Upper lobe of left lung (tissue), 6 donors: ENCODE results near the gene PHF21A. TPM values are rescaled to one million over a fixed set of nuclear protein-coding genes. Genes with fewer than 3 reads are reported as not detected.

Source experiments
- ATAC-seq, 2 donors: fragments of 200-7000 bp; cut with Tn5 transposase; one replicate each; pipeline ENCODE4 v1.9.1; 2022; ENCODE audit warnings: mild to moderate bottlenecking in 2 of 2, moderate library complexity in 2 of 2; ENCODE audit not compliant: low FRiP score in 2 of 2
- DNase-seq, 2 donors: peaks; one replicate each; pipeline ENCODE4 v3.0.0-alpha.2; 2019 to 2020
- H3K27ac ChIP-seq, 4 donors: fragments of 200-600 bp; sonication (generic); one replicate each; pipeline ENCODE4 v1.5.1; 2016 to 2019
- H3K27me3 ChIP-seq, 4 donors: fragments of 200-600 bp; sonication (generic); one replicate each; pipeline ENCODE4 v1.5.1; 2017 to 2019
- H3K36me3 ChIP-seq, 4 donors: fragments of 200-600 bp; sonication (generic); one replicate each; pipeline ENCODE4 v1.5.1; 2016 to 2019
- H3K4me1 ChIP-seq, 4 donors: fragments of 200-600 bp; sonication (generic); one replicate each; pipeline ENCODE4 v1.5.1; 2018 to 2019
- H3K4me3 ChIP-seq, 4 donors: fragments of 200-600 bp; sonication (generic); one replicate each; pipeline ENCODE4 v1.5.1; 2017 to 2019; ENCODE audit warnings: mild to moderate bottlenecking in 2 of 4, moderate library complexity in 1 of 4
- H3K9me3 ChIP-seq, 4 donors: fragments of 200-600 bp; sonication (generic); one replicate each; pipeline ENCODE4 v1.5.1; 2018 to 2019
- CTCF ChIP-seq, 6 experiments: fragments of 450-650 bp in 4 of 6; fragments of 200-600 bp in 2 of 6; sonication (generic) in 2 of 6; IDR thresholded peaks; one replicate each; pipeline ENCODE4 v1.5.1; 2016 to 2019; ENCODE audit warnings: antibody characterized with exemption in 6 of 6
- EP300 ChIP-seq, 4 donors: sonication (generic); formaldehyde crosslinking; IDR thresholded peaks; one replicate each; pipeline ENCODE4 v1.5.1; 2017; ENCODE audit warnings: antibody characterized with exemption in 4 of 4, control low read depth in 2 of 4
- POLR2A ChIP-seq, 4 donors: fragments of 450-650 bp; IDR thresholded peaks; one replicate each; pipeline ENCODE4 v1.5.1; 2016 to 2017; ENCODE audit warnings: antibody characterized with exemption in 4 of 4, mild to moderate bottlenecking in 2 of 4
- POLR2AphosphoS5 ChIP-seq, 2 donors: sonication (generic); formaldehyde crosslinking; IDR thresholded peaks; one replicate each; pipeline ENCODE4 v1.5.1; 2017; ENCODE audit warnings: antibody characterized with exemption in 2 of 2
- WGBS, 2 donors: methylation state at CpG; one replicate each; pipeline ENCODE4 v1.1.5; 2017 to 2018; 5-methylcytosine and 5-hydroxymethylcytosine counted together
- total RNA-seq, 6 donors: library from RNA; depleted of rRNA in 4 of 6; stranded (reverse); fragments of >200 nt in 4 of 6; gene quantifications; one replicate each; pipeline versions ENCODE4 v1.1.0 to v1.2.1, GENCODE V29; 2016 to 2021
- donor health status: DM: no; HTN: no; CAD: no; lungs with moderate emphysema.
- donor health status: DM: no; HTN: yes; CAD: no; lungs with severe emphysema.

Gene PHF21A
- total RNA-seq, 6 donors from 2014 or later = 21.1 to 99.5 (median 52.2) TPM

- WGBS, 2 donors = 94 to 100% methylated on average over 2 to 3 of the region's 3 CpGs
- Histone ChIP-seq H3K9me3 (no peaks in the 10 kb centered on the region), H3K27ac (no peak overlapping the region), H3K4me1 (no peaks in the 10 kb centered on the region), H3K27me3 (no peaks in the 10 kb centered on the region), H3K4me3 (no peak overlapping the region), H3K36me3 (no peaks in the 10 kb centered on the region)
- DNase-seq = no peak
- no peak for TF ChIP-seq POLR2AphosphoS5 (IDR thresholded peaks at IDR 0.05)
- no peak for TF ChIP-seq POLR2A (IDR thresholded peaks at IDR 0.05)
- TF ChIP-seq EP300 (IDR thresholded peaks at IDR 0.05) = no peak
- no peak for TF ChIP-seq CTCF (IDR thresholded peaks at IDR 0.05)
- no peak for ATAC-seq
Observed at GRCh38 chr11:46141597-46141996, 20.3 kb upstream of the PHF21A start.

- DNase-seq (no peak), ATAC-seq (no peak)
- Histone ChIP-seq H3K4me3 (no peak overlapping the region), H3K36me3 (no peaks in the 10 kb centered on the region), H3K27me3 (no peaks in the 10 kb centered on the region), H3K4me1 (no peaks in the 10 kb centered on the region), H3K9me3 (no peaks in the 10 kb centered on the region), H3K27ac (no peak overlapping the region)
- TF ChIP-seq POLR2AphosphoS5 (IDR thresholded peaks at IDR 0.05) (no peak), POLR2A (IDR thresholded peaks at IDR 0.05) (no peak), CTCF (IDR thresholded peaks at IDR 0.05) (no peak), EP300 (IDR thresholded peaks at IDR 0.05) (no peak)
- WGBS, 2 donors = 77 to 90% methylated on average over 3 of the region's 3 CpGs
Observed at GRCh38 chr11:46134540-46134939, 13.3 kb upstream of the PHF21A start.

GRCh38 chr11:46134061-46134460 lies 12.8 kb upstream of the PHF21A start:
- H3K4me1 ChIP-seq = no peaks in the 10 kb centered on the region
- H3K36me3 ChIP-seq = no peaks in the 10 kb centered on the region
- 72 to 82% methylated on average over 4 of the region's 4 CpGs for WGBS, 2 donors

DNA sequence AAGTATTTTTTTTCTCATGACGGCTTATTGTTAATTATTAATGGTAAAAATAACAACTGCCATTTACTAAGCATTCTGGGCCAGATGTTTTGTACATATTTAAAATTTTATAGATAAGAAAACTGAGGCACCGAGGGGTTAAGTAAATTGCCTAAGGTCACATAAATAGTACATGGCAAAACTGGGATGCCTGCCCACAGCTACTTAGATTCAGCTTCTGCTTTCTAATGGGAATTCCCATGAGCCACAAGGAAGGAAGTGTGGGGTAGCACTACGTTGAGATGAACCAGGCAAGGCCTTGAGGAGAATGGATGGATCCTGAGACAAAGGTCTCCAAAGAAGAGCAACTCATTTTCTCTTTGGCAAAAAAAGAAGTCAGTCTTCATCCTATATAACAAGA lies 11.9 kb upstream of the PHF21A start:
- TF ChIP-seq POLR2AphosphoS5 (IDR thresholded peaks at IDR 0.05) (no peak), CTCF (IDR thresholded peaks at IDR 0.05) (no peak), POLR2A (IDR thresholded peaks at IDR 0.05) (no peak), EP300 (IDR thresholded peaks at IDR 0.05) (no peak)
- ATAC-seq (no peak), DNase-seq (no peak)
- Histone ChIP-seq H3K4me3 (no peak overlapping the region), H3K9me3 (no peaks in the 10 kb centered on the region), H3K4me1 (no peaks in the 10 kb centered on the region), H3K27ac (no peak overlapping the region), H3K36me3 (no peaks in the 10 kb centered on the region), H3K27me3 (no peaks in the 10 kb centered on the region)
- 39 to 42% methylated on average over 3 of the region's 3 CpGs for WGBS, 2 donors

More at GRCh38 chr11:46134061-46134460, 12.8 kb upstream of the PHF21A start:
- TF ChIP-seq CTCF (IDR thresholded peaks at IDR 0.05) = no peak
- no peak for TF ChIP-seq POLR2AphosphoS5 (IDR thresholded peaks at IDR 0.05)
- TF ChIP-seq EP300 (IDR thresholded peaks at IDR 0.05) = no peak
- no peak for TF ChIP-seq POLR2A (IDR thresholded peaks at IDR 0.05)
- Histone ChIP-seq H3K27ac (no peak overlapping the region), H3K27me3 (no peaks in the 10 kb centered on the region), H3K4me3 (no peak overlapping the region), H3K9me3 (no peaks in the 10 kb centered on the region)
- ATAC-seq (no peak), DNase-seq (no peak)

DNA sequence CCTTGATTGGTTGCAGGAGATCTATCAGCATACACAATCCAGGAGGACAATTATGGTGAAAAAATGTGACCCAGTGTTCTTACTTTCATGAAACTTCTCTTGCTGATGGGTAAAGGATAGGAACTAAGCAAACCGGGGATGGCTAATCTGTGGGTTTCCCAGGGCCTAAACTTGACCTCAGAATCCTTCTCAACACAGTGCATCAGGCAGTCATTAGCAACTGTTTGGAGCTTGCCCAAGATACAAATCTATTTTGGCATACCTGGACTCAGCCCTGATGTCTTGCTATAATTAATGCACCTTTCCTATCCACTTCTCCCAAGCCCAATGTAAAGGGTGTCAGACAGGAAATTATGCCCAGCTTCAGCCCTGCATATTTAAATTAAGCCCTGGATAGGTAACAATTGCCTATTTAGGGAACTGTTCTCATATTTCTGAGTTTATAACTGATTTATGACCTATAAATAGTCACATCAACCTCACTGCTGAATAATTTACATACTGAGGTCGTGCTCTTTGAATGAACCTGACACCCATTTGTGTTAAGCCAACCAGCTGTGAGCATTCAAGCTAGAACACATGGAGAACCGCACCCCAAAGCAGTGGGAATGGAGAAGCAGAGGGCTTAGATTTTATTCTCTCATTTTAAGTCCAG lies 9.2 kb upstream of the PHF21A start:
- 77 to 84% methylated on average over 3 of the region's 3 CpGs for WGBS, 2 donors
- H3K27ac ChIP-seq = no peak overlapping the region
- H3K4me1 ChIP-seq = peaks cover 0 to 6% (median 2%) of the 10 kb centered on the region in 4 donors
- TF ChIP-seq EP300 (IDR thresholded peaks at IDR 0.05) (no peak), POLR2AphosphoS5 (IDR thresholded peaks at IDR 0.05) (no peak), CTCF (IDR thresholded peaks at IDR 0.05) (no peak), POLR2A (IDR thresholded peaks at IDR 0.05) (no peak)
- no peaks in the 10 kb centered on the region for H3K9me3 ChIP-seq
- H3K27me3 ChIP-seq = no peaks in the 10 kb centered on the region
- no peak overlapping the region for H3K4me3 ChIP-seq
- DNase-seq = no peak
- H3K36me3 ChIP-seq = no peaks in the 10 kb centered on the region
- no peak for ATAC-seq
